Thymus (tissue), 11 donors: ENCODE results near the gene MRTFB. TPM values are rescaled to one million over a fixed set of nuclear protein-coding genes. Genes with fewer than 3 reads are reported as not detected.

Source experiments
- DNase-seq, 9 donors: peaks; one replicate each; pipeline ENCODE4 v3.0.0-alpha.2; 2013; ENCODE audit warnings: low spot score in 9 of 9, low read depth in 6 of 9, missing footprints in 1 of 9
- H3K27ac ChIP-seq, 2 donors: one replicate each; pipeline ENCODE4 v1.5.1; 2013; ENCODE audit warnings: control low read depth in 1 of 2, low read depth in 1 of 2, low read length in 1 of 2, mild to moderate bottlenecking in 1 of 2, moderate library complexity in 1 of 2
- H3K27me3 ChIP-seq, 2 donors: one replicate each; pipeline ENCODE4 v1.5.1; 2013; ENCODE audit warnings: low read length in 1 of 2; ENCODE audit not compliant: control insufficient read depth in 2 of 2, insufficient read depth in 1 of 2
- H3K36me3 ChIP-seq, 2 donors: one replicate each; pipeline ENCODE4 v1.5.1; 2013; ENCODE audit warnings: low read length in 1 of 2, mild to moderate bottlenecking in 1 of 2, moderate library complexity in 1 of 2; ENCODE audit not compliant: control insufficient read depth in 2 of 2, insufficient read depth in 2 of 2
- H3K4me1 ChIP-seq, 2 donors: one replicate each; pipeline ENCODE4 v1.5.1; 2013; ENCODE audit warnings: low read length in 2 of 2; ENCODE audit not compliant: control insufficient read depth in 2 of 2, insufficient read depth in 2 of 2
- H3K4me3 ChIP-seq, 2 donors: one replicate each; pipeline ENCODE4 v1.5.1; 2013; ENCODE audit warnings: low read length in 2 of 2, control low read depth in 1 of 2, mild to moderate bottlenecking in 1 of 2
- H3K9me3 ChIP-seq, 2 donors: one replicate each; pipeline ENCODE4 v1.5.1; 2013; ENCODE audit warnings: low read length in 1 of 2, mild to moderate bottlenecking in 1 of 2; ENCODE audit not compliant: control insufficient read depth in 2 of 2, insufficient read depth in 1 of 2
- WGBS: extraction: QIAGEN DNeasy Blood & Tissue Kit; methylation state at CpG from one replicate; pipeline ENCODE4 v1.1.7; 2013; 5-methylcytosine and 5-hydroxymethylcytosine counted together
- polyA plus RNA-seq: library from polyadenylated mRNA; stranded (reverse); fragments of 200-250 nt; gene quantifications from one replicate; pipeline ENCODE4 v1.2.3, GENCODE V29; 2013
- total RNA-seq: library from RNA; stranded (reverse); fragments of 120-200 nt; gene quantifications from one replicate; pipeline ENCODE4 v1.2.4, GENCODE V29; 2013
- donor health status: healthy.

The MRTFB gene
- total and polyA plus RNA-seq, 2 donors, result 8.3 to 10.7 TPM

DNA sequence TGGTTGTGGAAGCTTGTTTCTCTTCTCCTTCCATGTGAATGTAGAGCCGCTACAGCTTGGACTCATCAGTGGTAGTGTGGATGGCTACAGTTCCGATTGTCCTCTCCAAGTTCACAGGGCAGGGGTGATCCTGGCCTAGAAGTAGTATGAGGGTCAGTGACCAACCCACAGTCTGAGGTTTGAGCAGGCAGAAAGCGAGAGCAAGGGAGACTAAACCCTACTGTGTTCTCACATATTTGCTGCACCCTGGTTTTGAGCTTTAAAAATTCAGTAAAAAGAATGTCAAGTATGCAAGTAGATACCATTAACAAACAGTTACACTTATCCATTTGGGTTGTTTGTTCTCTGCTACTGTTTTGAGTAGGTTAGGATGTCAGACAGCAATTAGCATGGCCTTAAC, 148.9 kb downstream of the MRTFB start:
- no peak overlapping the region for H3K27ac ChIP-seq
- no peak for DNase-seq
- H3K27me3 ChIP-seq, result no peaks in the 10 kb centered on the region
- 99% methylated on average over 3 of the region's 3 CpGs for WGBS
- H3K9me3 ChIP-seq, result no peaks in the 10 kb centered on the region
- H3K4me3 ChIP-seq, result no peak overlapping the region
- H3K4me1 ChIP-seq, result peaks cover 0 to 2% of the 10 kb centered on the region in 2 donors
- H3K36me3 ChIP-seq, result peaks cover 3 to 15% of the 10 kb centered on the region in 2 donors

- WGBS, result 95% methylated on average over 2 of the region's 2 CpGs
- H3K9me3 ChIP-seq, result no peaks in the 10 kb centered on the region
- no peak for DNase-seq
- H3K27me3 ChIP-seq, result no peaks in the 10 kb centered on the region
- H3K4me3 ChIP-seq, result no peak overlapping the region
- H3K27ac ChIP-seq, result no peak overlapping the region
- H3K4me1 ChIP-seq, result peaks cover 0 to 2% of the 10 kb centered on the region in 2 donors
- peaks cover 4 to 13% of the 10 kb centered on the region in 2 donors for H3K36me3 ChIP-seq
These were observed 152.5 kb downstream of the MRTFB start for GRCh38 chr16:14223632-14224031.

DNA sequence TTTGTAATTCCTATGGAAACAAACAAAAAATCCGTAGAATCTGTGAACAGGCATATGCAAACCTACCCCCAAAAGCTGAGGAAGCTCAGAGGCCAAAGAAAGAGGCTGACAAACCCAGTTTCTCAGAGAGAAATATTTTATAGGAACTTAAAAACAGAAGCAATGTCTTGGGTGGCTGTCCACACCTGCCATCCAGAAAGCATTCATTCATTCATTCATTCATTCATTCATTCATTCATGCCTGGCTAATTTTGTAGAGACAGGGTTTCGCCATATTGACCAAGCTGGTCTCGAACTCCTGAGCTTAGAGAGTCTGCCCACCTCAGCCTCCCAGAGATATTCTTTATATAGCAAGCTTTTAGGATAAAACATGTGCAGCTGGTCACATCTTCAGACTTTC, 154.3 kb downstream of the MRTFB start:
- Histone ChIP-seq H3K4me1 (peaks cover 0 to 2% of the 10 kb centered on the region in 2 donors), H3K9me3 (no peaks in the 10 kb centered on the region), H3K4me3 (no peak overlapping the region), H3K36me3 (peaks cover 4 to 13% of the 10 kb centered on the region in 2 donors), H3K27ac (no peak overlapping the region), H3K27me3 (no peaks in the 10 kb centered on the region)
- WGBS, result over 99% methylated on average over 3 of the region's 3 CpGs
- DNase-seq, result no peak

DNA sequence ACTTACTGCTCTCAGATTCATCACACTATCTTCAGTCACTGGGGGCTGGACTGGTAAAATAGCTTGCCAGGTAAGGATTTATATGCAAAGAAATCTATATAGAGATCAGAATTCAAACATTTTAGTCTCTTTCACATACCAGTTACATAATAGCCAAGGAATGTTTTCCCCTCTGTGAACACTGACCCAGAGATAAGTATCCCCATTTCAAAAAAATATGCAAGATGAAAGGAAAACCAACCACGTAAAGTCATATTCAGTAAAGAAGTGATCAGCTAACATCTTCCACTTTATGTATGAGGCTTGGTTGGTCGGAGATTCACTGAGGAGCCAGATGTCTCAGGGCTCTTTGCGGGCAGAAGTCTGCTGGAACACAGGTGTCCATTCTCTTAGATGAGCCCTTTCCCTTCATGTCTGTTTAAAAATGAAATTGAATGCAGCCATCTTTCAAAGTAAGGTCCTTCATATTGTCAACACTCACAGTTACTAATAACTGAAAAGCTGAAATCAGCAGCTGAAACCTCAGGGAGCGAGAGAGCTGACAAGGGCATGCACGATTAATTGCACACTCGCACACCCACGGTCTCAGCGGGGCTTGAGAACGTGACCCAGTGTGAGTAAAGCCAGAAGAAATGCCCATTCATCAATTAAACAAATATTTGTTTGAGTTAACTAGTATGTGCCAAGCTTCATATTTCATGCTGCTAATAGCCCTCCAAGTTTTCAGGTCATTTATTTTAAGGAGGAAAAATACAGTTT, 161.2 kb downstream of the MRTFB start:
- Histone ChIP-seq H3K4me1 (no peaks in the 10 kb centered on the region), H3K27ac (no peak overlapping the region), H3K36me3 (peaks cover 9 to 13% of the 10 kb centered on the region in 2 donors), H3K9me3 (no peaks in the 10 kb centered on the region), H3K27me3 (no peaks in the 10 kb centered on the region), H3K4me3 (no peak overlapping the region)
- 96% methylated on average over 9 of the region's 9 CpGs for WGBS
- no peak for DNase-seq

- H3K27me3 ChIP-seq, result no peaks in the 10 kb centered on the region
- WGBS, result 98% methylated on average over 5 of the region's 5 CpGs
- DNase-seq, result no peak
- no peak overlapping the region for H3K4me3 ChIP-seq
- H3K4me1 ChIP-seq, result no peaks in the 10 kb centered on the region
- H3K27ac ChIP-seq, result no peak overlapping the region
- peaks cover 19 to 24% of the 10 kb centered on the region in 2 donors for H3K36me3 ChIP-seq
- no peaks in the 10 kb centered on the region for H3K9me3 ChIP-seq
These were observed 165.3 kb downstream of the MRTFB start for GRCh38 chr16:14236401-14236800.

- WGBS, result 97% methylated on average over 5 of the region's 5 CpGs
- DNase-seq, result no peak
These were observed 167.6 kb downstream of the MRTFB start for GRCh38 chr16:14238756-14239155.

GRCh38 chr16:14239791-14240190, 168.7 kb downstream of the MRTFB start:
- no peaks in the 10 kb centered on the region for H3K27me3 ChIP-seq
- no peaks in the 10 kb centered on the region for H3K4me1 ChIP-seq
- WGBS, result 97% methylated on average over 6 of the region's 6 CpGs
- no peaks in the 10 kb centered on the region for H3K9me3 ChIP-seq
- H3K4me3 ChIP-seq, result no peak overlapping the region
- H3K27ac ChIP-seq, result no peak overlapping the region
- H3K36me3 ChIP-seq, result peaks cover 12 to 25% of the 10 kb centered on the region in 2 donors
- no peak for DNase-seq

More at GRCh38 chr16:14238756-14239155, 167.6 kb downstream of the MRTFB start:
- no peak overlapping the region for H3K4me3 ChIP-seq
- H3K9me3 ChIP-seq, result no peaks in the 10 kb centered on the region
- H3K36me3 ChIP-seq, result peaks cover 19 to 29% of the 10 kb centered on the region in 2 donors
- H3K27ac ChIP-seq, result no peak overlapping the region
- H3K4me1 ChIP-seq, result no peaks in the 10 kb centered on the region
- no peaks in the 10 kb centered on the region for H3K27me3 ChIP-seq

GRCh38 chr16:14240219-14240843, 169.2 kb downstream of the MRTFB start:
- peaks cover 8 to 26% of the 10 kb centered on the region in 2 donors for H3K36me3 ChIP-seq

DNA sequence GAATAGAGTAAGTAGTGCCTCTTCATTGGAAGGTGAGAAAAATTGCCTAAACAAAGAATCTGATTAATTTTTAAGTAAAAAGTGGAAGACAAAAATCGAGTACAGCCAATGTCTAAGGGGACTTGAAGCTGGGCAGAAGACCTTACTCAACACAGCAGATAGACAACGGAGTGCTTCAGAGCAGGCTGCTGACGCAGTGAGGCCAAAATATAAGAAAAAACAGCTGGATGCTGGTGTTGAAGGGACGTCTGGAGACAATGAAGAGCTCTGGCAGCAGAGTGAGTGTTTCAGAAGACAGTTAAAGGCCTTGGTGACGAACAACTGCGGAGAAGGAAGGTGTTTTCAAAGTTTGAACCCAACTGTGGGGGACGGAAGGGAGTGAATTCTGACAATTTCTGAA, 169.8 kb downstream of the MRTFB start:
- no peak for DNase-seq
- Histone ChIP-seq H3K4me1 (no peaks in the 10 kb centered on the region), H3K9me3 (no peaks in the 10 kb centered on the region), H3K4me3 (no peak overlapping the region), H3K36me3 (peaks cover 10 to 30% of the 10 kb centered on the region in 2 donors), H3K27me3 (no peaks in the 10 kb centered on the region), H3K27ac (no peak overlapping the region)
- WGBS, result 91% methylated on average over 7 of the region's 7 CpGs

More at GRCh38 chr16:14240219-14240843, 169.2 kb downstream of the MRTFB start:
- H3K4me1 ChIP-seq, result no peaks in the 10 kb centered on the region
- H3K27ac ChIP-seq, result no peak overlapping the region
- no peaks in the 10 kb centered on the region for H3K9me3 ChIP-seq
- no peak for DNase-seq
- H3K27me3 ChIP-seq, result no peaks in the 10 kb centered on the region
- no peak overlapping the region for H3K4me3 ChIP-seq
- WGBS, result 82% methylated on average over 10 of the region's 10 CpGs
